SW480 (cell line): ENCODE measurements around the gene PTGR3.

ENCODE experiments used
- DNase-seq: peaks from one replicate; pipeline ENCODE4 v3.0.0-alpha.2; 2016; ENCODE audit warnings: low spot score

Gene PTGR3, protein sequence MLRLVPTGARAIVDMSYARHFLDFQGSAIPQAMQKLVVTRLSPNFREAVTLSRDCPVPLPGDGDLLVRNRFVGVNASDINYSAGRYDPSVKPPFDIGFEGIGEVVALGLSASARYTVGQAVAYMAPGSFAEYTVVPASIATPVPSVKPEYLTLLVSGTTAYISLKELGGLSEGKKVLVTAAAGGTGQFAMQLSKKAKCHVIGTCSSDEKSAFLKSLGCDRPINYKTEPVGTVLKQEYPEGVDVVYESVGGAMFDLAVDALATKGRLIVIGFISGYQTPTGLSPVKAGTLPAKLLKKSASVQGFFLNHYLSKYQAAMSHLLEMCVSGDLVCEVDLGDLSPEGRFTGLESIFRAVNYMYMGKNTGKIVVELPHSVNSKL

DNA sequence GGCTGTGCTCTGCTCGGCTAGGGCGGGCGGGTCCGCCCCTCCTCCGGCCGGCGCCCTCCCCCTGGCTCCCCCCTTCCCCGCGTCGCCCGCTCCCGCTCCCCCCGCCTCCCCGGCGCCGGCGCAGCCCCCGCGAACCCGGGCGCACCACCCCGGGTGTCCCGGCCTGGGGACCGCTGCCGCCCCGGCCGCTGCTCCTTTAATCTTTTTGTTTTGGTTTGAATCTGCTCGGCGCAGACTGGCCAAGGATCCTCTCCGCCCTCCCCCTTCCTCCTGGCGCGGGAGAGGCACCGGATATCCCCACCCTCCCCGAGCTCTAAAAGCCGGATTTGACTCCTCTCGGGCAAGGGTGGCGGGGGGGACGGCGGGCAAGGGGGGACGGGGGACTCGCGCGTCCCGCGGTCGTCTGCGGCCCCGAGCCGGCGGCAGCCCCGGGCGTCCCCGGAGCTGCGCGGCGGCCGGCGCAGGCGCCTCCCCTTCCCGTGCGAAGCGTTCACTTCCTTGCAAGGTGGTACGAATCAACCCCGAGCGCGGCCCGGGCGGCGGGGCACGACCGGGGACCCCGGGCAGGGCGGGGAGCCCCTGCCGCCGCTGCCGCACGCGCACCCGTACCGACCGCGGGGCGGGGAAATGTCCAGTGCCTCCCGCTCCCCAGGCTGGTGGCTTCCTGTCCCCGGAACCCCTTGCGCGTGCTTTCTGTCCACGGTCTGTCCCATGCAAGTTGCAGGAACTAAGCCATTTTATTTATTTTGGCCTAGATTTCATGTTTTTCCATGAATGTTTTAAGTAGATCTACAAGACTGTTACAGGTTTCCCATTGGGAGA lies at the start of gene PTGR3:
PTGR3 (minus strand) TSS at position 11 of the 822 bp plus-strand sequence. CDS start 81 bp downstream, outside the sequence.
- DNase-seq, result peak; percentile 84

- DNase-seq, result no peak
Measured at GRCh38 chr18:75257605-75258004, 48.7 kb upstream of the PTGR3 start.

- DNase-seq, result no peak
Measured at GRCh38 chr18:75256376-75256775, 47.4 kb upstream of the PTGR3 start.

DNA sequence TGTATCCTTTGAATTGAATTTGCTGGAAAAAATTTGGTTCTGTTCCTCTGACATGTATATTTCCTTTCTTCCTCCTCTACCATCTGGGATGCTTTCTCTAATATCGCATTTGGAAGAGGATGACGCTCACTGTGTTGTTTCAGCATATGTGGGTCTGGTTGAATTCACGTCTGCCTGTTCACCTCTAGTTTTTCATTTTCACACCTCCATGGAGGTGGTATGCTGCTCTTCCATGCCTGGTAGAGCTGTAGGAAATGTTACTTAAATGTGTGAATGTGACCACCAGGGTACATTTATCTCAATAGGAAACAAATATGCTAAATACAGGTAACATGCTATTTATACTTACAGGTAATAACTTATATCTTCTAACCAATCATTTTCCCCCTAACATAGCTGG lies 46.2 kb upstream of the PTGR3 start:
- DNase-seq, result no peak

DNA sequence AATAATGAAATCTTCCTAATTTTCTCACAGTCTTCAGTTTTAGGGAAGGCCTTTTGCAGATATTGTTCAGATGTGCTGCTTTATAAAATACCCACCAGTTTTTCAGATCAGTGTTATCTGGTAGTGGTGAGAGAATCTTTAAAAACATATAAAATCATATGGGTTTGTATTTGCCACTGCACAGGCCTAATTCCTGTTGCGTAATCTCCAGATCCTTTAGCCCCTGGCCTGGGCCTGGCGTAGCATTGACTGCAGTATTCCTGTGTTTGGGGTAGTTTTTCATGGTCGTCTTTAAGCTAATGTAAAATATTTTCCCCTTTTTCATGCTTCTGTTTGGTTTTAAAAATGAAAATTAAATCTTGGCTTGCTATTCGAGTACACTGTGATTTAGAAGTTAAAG lies 44.8 kb upstream of the PTGR3 start:
- DNase-seq, result no peak

DNA sequence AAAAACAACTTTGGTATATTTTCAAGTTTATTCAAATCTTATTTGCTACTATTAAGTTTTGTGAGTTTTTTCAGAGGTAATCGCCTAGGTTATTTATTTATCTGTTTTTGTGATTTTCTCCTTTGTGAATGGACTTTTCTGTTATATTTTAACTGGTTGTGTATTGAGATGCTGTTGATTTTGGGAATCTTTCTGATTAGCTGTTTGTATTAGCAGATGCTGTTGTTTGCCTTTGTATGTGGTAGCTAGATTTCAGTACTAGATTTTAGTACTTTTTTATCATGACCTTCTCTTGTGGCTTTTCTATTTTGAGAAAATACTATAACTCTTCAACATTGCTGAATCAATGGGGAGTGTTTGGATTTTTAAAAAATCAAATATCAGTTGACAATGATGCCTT lies 44.1 kb upstream of the PTGR3 start:
- no peak for DNase-seq

- no peak for DNase-seq
Measured at GRCh38 chr18:75252136-75252535, 43.2 kb upstream of the PTGR3 start.

DNA sequence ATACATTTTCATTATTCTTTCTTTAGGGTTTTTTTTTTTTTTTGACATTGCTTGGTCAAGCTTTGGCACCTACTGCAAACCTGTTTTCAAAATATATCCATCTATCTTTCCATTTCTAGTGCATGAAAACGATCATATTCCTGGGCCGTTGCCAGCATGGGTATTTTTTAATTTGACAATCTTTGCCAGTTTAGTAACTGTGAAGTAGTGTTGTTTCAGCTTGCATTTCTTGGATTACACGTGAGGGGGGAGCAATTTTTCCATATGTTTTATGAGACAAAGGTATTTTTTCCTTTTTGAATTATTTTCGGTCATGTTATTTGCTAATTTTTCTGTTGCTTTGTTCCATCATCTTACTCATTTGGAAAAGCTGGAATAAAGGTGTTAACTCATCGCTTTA lies 42.5 kb upstream of the PTGR3 start:
- no peak for DNase-seq

- DNase-seq, result no peak
Measured at GRCh38 chr18:75250471-75250821, 41.5 kb upstream of the PTGR3 start.

DNA sequence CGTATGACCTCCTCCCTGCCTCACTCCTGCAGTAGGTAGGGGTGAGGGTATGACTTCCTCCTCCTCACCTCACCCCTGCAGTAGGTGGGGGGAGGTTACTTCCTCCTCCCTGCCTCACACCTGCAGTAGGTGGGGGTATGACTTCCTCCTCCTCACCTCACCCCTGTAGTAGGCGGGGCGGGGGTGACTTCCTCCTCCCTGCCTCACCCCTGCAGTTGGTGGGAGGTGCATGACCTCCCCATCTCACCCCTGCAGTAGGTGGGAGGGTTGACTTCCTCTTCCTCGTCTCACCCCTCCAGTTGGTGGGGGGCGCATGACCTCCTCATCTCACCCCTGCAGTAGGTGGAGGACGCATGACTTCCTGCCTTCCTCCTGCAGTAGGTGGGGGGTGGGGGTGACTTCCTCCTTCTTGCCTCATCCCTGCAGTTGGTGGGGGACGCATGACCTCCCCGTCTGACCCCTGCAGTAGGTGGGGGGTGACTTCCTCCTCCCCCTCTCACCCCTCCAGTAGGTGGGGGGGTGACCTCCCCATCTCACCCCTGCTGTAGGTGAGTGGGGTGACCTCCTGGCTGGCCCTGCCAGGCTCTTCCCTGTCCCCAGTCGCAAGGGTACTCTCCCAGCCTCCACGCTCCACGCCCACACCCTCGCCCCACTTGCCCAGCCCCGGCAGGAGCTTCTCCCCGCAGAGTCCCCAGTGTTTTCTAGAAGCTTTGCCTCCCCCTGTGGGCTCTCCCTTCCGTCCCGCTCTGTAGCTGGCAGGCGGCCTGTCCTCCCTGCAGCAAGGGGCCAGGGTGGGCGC lies 40.9 kb upstream of the PTGR3 start:
- DNase-seq, result no peak

DNA sequence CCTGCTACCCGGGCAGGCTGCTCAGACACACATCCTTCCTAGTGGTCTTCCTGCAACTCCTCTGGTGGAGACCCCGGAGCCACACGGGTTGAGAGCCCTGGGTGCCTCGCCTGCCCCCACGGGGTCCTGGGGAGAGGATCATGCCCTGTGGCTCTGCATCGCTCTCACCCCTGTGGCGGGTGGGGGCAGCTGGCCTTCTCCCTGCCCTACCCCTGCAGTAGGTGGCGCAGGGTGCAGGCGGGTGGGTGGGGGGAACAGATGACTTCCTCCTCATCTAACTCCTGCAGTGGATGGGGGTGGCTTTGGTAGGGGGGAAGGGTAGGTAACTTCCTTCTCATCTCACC lies 40.2 kb upstream of the PTGR3 start:
- no peak for DNase-seq

DNA sequence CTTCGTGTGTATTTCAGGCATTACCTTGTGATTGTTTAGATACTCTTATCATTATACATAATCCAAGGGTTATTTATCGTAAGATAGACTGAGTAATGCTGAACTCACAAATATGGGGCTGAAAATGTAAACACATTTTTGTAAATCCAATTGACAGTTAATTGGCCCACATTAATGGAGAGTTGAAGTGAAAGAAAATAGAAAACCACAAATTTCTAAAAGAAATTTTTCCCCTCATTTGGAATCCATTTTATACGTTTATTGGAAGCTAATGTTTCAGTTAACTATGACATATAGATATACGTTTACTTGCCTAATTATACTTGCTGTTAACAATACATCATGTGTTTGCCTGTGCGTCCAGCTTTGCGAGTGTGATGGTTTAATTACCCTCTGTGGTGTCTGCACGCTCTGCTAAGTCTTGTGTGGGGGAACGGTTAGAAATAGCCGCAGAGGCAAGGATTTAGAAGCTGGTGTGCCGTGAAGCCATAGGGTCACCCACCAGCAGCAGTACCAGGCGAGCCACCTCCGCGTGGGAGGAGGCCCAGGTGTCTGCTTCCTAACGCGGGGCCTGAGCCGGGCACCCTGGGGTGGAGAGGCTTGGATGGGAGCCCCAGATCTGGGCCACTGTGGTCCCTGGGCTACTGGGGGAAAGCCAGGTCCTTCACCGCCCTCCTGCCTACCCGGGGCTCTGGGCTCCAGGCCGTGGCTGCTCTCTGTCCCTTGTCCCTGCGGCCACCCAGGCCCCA lies 39.7 kb upstream of the PTGR3 start:
- DNase-seq, result no peak

GRCh38 chr18:75247611-75248421 lies 38.9 kb upstream of the PTGR3 start:
- DNase-seq, result peak; percentile 18

- DNase-seq, result no peak
Measured at GRCh38 chr18:75246721-75247610, 38.0 kb upstream of the PTGR3 start.

- DNase-seq, result no peak
Measured at GRCh38 chr18:75244351-75245313, 35.7 kb upstream of the PTGR3 start.

- DNase-seq, result no peak
Measured at GRCh38 chr18:75241705-75242104, 32.8 kb upstream of the PTGR3 start.

GRCh38 chr18:75240433-75240832 lies 31.5 kb upstream of the PTGR3 start:
- DNase-seq, result no peak

DNA sequence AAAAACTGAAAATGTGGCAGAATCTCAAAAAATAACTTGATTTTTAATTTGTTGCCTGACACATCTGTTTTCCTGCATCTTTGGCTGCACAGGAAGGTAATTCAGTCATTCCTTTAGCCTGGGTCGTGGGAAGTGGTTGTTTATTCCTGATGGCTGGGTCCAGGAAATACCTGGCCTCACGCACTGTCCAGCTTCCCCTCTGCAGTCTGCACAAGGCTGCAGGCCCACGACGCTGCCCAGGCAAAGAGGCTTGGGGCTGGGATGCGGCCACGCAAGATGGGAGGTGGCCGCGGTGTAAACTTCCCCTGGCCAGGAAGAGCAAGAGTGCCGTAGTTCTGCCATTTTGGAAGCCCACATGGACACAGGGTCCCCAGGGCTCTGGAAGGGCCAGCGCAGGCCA lies 29.8 kb upstream of the PTGR3 start:
- DNase-seq, result no peak

DNA sequence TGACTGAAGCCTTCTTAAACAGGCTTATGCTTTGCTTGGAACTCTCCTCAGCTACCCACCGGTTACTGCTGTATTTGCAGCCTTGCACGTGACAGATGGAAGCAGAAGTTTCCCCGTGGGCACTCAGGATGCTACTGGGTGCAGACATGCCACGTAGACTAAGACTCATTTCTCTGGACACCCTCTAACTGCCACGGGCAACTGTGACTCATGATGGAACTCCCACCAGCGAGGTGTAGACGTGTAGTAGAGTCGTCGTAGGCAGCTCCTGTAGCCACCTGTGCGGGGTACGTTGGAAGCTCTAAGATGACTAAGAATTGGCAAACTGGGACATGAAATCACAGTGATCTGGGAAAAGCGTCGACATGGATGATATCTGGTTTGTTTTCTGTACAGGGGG lies 29.2 kb upstream of the PTGR3 start:
- DNase-seq, result no peak
